ENCODE results near the gene DNAJB12.

- TF ChIP-seq CTCF (IDR thresholded peaks at IDR 0.05; ENCODE audit: insufficient read depth, low read length, poor library complexity, severe bottlenecking) = no peak
- TF ChIP-seq EZH2phosphoT487 (conservative IDR thresholded peaks at IDR 0.05; ENCODE audit: low read length) = no peak
Observed at GRCh38 chr10:72336259-72337038, 18.3 kb downstream of the DNAJB12 start.
